GM18520 (cell line): ENCODE data around the gene SKA3.
"Not testable (repeated sequence)": the region's sequence is repeated elsewhere in the genome, so short reads cannot be mapped to it uniquely, and the experiment has no call there.

Source experiments
- ATAC-seq: cut with Tn5 transposase; IDR thresholded peaks from one replicate; pipeline ENCODE4 v1.9.1; 2021; ENCODE audit not compliant: unreplicated experiment

Gene SKA3

DNA sequence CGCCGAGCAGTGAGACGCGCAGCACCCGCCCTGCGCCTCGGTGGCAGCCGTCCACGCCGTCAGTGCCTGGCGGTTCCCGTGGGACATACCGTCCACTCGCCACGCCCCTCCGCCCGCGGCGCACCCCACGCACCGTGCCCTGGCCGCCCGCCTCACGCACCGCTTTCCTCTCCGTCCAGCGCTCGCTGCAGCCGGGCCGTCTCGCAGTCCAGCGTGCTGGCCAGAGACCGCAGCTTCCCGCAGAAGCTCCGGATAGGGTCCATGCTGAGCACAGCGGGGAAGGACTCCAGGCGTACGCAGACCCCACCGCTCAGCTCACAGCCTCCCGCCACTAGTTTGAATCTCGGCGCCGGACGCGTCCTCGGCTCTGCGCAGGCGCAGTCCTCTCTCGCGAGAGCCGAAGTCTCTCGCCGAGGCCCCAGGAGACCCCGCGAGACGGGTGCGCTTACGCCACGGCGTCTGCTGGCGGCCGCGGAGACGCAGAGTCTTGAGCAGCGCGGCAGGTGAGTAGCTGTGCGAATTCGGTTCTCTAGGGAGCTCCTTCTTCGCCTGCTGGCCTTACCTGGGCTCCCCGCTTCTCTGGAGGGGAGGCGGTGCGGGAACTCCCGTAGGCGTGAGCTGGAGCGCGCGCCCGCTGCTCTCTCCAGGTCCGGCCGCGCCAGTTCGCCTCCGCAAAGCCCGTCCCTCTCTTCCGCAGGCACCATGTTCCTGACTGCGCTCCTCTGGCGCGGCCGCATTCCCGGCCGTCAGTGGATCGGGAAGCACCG, at the start of gene SKA3, which contains the start of gene MRPL57:
SKA3 (minus strand) TSS at position 338 of the 767 bp plus-strand sequence; CDS start at position 263, 75 bp downstream.
MRPL57 (plus strand) TSS at position 444 of the 767 bp plus-strand sequence; CDS start at position 703, 259 bp downstream.
- ATAC-seq: peak; percentile 84

GRCh38 chr13:21225082-21225481, 48.7 kb upstream of the SKA3 start:
- ATAC-seq: no peak

- no peak for ATAC-seq
These were observed 44.9 kb upstream of the SKA3 start for GRCh38 chr13:21221268-21221667.

- ATAC-seq: not testable (repeated sequence)
These were observed 43.4 kb upstream of the SKA3 start for GRCh38 chr13:21219716-21220115.

- ATAC-seq: no peak
These were observed 42.7 kb upstream of the SKA3 start for GRCh38 chr13:21219036-21219381.

DNA sequence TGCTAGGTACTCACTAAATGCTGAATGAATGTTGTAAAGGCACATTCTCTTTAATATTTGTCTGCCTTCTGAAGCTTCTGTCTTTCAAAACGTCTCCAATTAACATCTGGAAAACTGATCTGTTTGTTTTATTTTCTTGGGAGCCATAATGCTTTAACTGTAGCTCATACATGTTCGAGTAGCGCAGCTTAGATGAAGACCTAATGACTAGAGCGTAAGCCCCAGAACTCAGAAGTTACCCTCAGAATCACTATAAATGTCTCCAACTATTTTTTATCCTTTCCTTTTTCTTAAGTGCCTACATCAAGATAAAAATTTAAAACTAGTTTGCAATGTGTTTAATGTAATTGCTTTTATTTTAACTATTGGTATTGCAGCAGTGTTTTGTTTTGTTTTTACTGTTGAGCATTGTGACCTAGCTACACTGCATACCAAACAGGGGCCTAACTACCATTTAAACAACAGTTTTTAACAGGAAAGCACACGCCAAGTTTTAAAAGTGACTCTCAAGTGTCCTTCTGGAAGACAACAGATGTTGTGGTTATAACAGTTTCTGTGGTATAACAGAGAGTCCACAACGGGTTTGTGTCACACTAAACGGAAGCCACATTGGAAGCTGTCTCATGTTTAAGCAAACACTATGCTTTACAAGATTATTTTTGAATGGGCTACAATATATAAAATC, 42.1 kb upstream of the SKA3 start:
- peak; percentile 90 for ATAC-seq

GRCh38 chr13:21216332-21216731, 40.0 kb upstream of the SKA3 start:
- no peak for ATAC-seq

- not testable (repeated sequence) for ATAC-seq
These were observed 39.1 kb upstream of the SKA3 start for GRCh38 chr13:21215419-21215818.

DNA sequence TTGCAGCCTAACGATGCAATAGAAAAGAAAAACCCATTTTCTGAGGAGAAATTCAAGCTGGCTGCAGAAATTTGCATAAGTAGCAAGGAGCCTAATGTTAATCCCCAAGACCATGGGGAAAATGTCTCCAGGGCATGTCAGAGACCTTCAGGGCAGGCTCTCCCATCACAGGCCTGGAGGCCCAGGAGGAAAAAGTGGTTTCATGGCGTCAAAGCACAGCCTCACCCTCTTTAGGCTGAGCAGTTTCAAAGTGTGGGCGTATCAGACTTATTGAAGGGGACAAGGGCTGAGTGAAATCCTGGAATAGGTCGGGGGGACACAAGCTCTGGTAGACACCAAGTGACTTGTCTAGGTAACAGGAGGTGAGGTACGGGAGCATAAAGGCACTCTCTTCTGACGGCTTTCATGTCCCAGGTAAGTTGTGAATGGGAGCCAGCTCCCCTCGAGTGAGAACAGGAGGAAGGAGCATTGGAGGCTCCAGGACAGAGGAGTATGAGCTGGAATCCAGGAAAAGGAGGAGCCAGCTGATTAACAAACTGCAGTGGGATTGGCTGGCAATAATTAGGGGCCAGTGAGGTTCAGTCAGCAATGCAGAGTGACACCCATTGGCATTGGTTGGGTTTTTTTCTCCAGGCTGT, 35.9 kb upstream of the SKA3 start:
- ATAC-seq: no peak

DNA sequence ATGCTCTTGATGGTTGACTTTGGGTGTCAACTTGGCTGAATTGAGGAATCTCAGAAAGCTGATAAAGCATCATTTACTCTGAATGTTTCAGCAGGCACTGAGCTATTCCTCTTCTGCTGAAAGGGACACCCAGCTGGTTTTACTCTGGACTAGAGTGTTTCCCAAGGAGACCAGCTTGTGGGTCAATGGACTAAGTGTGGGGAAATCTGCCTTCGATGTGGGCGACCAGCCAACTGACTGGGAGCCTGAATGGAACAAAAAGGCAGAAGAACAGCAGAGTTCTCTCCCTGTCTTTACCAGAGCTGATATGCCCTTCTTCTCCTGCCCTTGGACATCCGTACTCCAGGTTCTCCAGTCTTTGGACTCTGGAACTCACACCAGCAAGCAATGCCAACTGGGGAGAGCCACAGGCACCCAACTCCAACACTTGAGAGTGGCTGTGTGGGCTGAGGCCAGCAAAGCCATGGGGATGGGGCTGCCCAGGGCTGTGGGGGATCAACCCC, 32.4 kb upstream of the SKA3 start:
- no peak for ATAC-seq

- no peak for ATAC-seq
These were observed 26.6 kb upstream of the SKA3 start for GRCh38 chr13:21202767-21203531.

- ATAC-seq: not testable (repeated sequence)
These were observed 25.3 kb upstream of the SKA3 start for GRCh38 chr13:21201456-21202190.

- ATAC-seq: not testable (repeated sequence)
These were observed 22.0 kb upstream of the SKA3 start for GRCh38 chr13:21198391-21198790.

DNA sequence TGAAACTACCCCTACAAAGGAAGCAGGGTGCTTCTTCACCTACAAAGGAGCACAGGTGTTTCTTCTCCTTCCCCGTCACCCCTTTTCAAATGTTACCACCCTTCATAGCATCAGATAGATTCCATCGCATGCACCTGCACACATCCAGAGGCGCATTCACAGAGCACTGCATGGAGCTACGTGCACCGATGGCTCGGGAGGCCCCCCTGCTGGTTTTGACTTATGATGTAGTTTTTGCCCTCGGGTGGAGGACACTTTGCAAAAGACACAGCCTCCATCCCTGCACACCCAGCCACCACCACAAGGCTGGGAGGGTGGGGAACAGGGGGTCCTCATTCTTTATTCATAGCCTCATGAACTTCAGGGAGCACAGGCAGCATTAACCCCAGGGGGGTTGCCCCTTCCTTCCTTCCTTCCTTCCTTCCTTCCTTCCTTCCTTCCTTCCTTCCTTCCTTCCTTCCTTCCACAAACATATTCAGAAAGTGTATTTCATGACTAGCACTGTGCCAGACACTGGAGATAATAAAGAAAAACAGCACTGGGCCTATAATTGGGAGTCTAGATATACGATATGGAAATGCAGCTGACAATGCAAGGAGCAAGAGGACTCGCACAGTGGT, 21.4 kb upstream of the SKA3 start:
- not testable (repeated sequence) for ATAC-seq

GRCh38 chr13:21194756-21195155, 18.4 kb upstream of the SKA3 start:
- ATAC-seq: not testable (repeated sequence)

DNA sequence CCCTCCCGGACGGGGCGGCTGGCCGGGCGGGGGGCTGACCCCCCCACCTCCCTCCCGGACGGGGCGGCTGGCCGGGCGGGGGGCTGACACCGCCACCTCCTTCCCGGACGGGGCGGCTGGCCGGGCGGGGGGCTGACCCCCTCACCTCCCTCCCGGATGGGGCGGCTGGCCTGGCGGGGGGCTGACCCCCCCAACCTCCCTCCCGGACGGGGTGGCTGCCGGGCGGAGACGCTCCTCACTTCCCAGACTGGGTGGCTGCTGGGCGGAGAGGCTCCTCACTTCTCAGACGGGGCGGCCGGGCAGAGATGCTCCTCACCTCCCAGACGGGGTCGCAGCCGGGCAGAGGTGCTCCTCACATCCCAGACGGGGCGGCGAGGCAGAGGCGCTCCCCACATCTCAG, 10.1 kb upstream of the SKA3 start:
- ATAC-seq: not testable (repeated sequence)

GRCh38 chr13:21181671-21182070, 5.3 kb upstream of the SKA3 start:
- ATAC-seq: no peak

DNA sequence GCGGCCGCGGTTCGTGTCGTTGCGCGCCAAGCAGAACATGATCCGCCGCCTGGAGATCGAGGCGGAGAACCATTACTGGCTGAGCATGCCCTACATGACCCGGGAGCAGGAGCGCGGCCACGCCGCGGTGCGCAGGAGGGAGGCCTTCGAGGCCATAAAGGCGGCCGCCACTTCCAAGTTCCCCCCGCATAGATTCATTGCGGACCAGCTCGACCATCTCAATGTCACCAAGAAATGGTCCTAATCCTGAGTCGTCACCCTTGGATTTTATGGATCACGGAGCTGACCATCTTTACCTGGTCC, 581 bp upstream of the SKA3 start:
- peak; percentile 9 for ATAC-seq

DNA sequence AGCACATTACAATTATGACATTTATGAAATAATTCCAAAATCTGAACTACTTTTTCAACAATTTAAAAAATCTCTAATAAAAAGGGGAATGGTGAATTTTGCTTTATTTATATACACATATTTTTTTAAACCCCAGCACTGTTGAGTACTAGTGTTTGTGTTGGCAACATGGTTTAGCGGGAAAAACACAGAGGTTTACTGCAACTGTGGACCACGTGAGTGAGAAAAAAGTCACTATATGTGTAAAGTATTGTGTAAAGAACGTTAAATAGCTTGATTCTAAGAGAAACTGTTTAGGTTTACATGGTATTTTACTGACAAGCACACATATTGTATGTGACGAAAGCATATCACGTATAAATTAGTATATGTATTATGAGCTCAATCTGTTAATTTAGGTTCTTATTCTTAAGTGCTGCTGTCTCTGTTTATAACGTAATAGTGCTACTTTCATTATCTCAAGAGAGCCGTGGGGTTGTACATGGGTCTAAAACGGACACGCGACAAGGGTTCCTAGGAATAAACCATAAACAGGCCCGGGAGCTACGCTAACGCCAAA, 617 bp downstream of the SKA3 start:
- ATAC-seq: no peak

DNA sequence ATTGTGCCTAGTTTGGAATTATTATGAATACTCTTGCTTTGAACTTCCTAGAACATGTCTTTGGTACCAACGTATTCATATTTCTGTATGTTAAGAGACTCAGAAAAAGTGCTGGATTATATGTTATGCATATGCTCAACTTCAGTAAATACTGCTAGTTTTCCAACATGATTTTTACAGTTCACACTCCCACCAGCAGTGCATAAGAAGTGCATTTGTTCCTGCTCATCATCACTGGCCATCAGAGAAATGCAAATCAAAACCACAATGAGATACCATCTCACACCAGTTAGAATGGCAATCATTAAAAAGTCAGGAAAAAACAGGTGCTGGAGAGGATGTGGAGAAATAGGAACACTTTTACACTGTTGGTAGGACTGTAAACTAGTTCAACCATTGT, 2.6 kb downstream of the SKA3 start:
- not testable (repeated sequence) for ATAC-seq
